Mucosa of rectum (tissue), 2 donors: ENCODE results near the gene MAP3K10.

Experiments used
- H3K27ac ChIP-seq, 2 donors: one replicate each; pipeline ENCODE4 v1.7.0; 2013; ENCODE audit warnings: inconsistent platforms in 2 of 2, low read depth in 2 of 2, low read length in 2 of 2
- H3K27me3 ChIP-seq, 2 donors: one replicate each; pipeline ENCODE4 v1.7.0; 2013; ENCODE audit warnings: low read length in 2 of 2; ENCODE audit not compliant: control insufficient read depth in 2 of 2, insufficient read depth in 2 of 2
- H3K36me3 ChIP-seq, 2 donors: one replicate each; pipeline ENCODE4 v1.7.0; 2013; ENCODE audit warnings: low read length in 2 of 2; ENCODE audit not compliant: control insufficient read depth in 2 of 2, insufficient read depth in 2 of 2
- H3K4me1 ChIP-seq, 2 donors: one replicate each; pipeline ENCODE4 v1.7.0; 2013; ENCODE audit warnings: low read length in 2 of 2, mild to moderate bottlenecking in 1 of 2; ENCODE audit not compliant: control insufficient read depth in 2 of 2, insufficient read depth in 2 of 2
- H3K4me3 ChIP-seq, 2 donors: one replicate each; pipeline ENCODE4 v1.7.0; 2013; ENCODE audit warnings: low read length in 2 of 2
- H3K9ac ChIP-seq, 2 donors: one replicate each; pipeline ENCODE4 v1.7.0; 2013; ENCODE audit warnings: low read length in 2 of 2, low read depth in 1 of 2, mild to moderate bottlenecking in 1 of 2
- H3K9me3 ChIP-seq, 2 donors: one replicate each; pipeline ENCODE4 v1.7.0; 2013; ENCODE audit warnings: low read length in 2 of 2; ENCODE audit not compliant: control insufficient read depth in 2 of 2
- donor health status: healthy.
- donor health status: Normal muscosa, but diverticular disease.

Gene MAP3K10

GRCh38 chr19:40261631-40262030 is 70.4 kb downstream of the MAP3K10 start:
- H3K4me1 ChIP-seq: no peaks in the 10 kb centered on the region
- no peak overlapping the region for H3K9ac ChIP-seq
- no peaks in the 10 kb centered on the region for H3K27me3 ChIP-seq
- H3K4me3 ChIP-seq: no peak overlapping the region
- no peak overlapping the region for H3K27ac ChIP-seq
- H3K36me3 ChIP-seq: peaks cover 25 to 34% of the 10 kb centered on the region in 2 donors
- H3K9me3 ChIP-seq: no peaks in the 10 kb centered on the region

- H3K9ac ChIP-seq: no peak overlapping the region
These were observed 71.2 kb downstream of the MAP3K10 start for GRCh38 chr19:40262422-40262821.

GRCh38 chr19:40263440-40264313 is 72.5 kb downstream of the MAP3K10 start:
- Histone ChIP-seq H3K4me3 (no peak overlapping the region), H3K27me3 (no peaks in the 10 kb centered on the region), H3K36me3 (peaks cover 23 to 33% of the 10 kb centered on the region in 2 donors), H3K4me1 (no peaks in the 10 kb centered on the region), H3K9me3 (no peaks in the 10 kb centered on the region), H3K9ac (no peak overlapping the region), H3K27ac (no peak overlapping the region)

More at GRCh38 chr19:40262422-40262821, 71.2 kb downstream of the MAP3K10 start:
- Histone ChIP-seq H3K4me1 (no peaks in the 10 kb centered on the region), H3K27me3 (no peaks in the 10 kb centered on the region), H3K36me3 (peaks cover 23 to 33% of the 10 kb centered on the region in 2 donors), H3K9me3 (no peaks in the 10 kb centered on the region), H3K4me3 (no peak overlapping the region), H3K27ac (no peak overlapping the region)

- Histone ChIP-seq H3K27ac (no peak overlapping the region), H3K9me3 (no peaks in the 10 kb centered on the region), H3K4me1 (no peaks in the 10 kb centered on the region), H3K36me3 (peaks cover 23 to 33% of the 10 kb centered on the region in 2 donors), H3K27me3 (no peaks in the 10 kb centered on the region), H3K4me3 (no peak overlapping the region), H3K9ac (no peak overlapping the region)
These were observed 73.3 kb downstream of the MAP3K10 start for GRCh38 chr19:40264314-40265054.
